ENCODE data around the gene RSPH1. TPM values are rescaled to one million over a fixed set of nuclear protein-coding genes. Genes with fewer than 3 reads are reported as not detected.
A peak's percentile ranks its signal among the peaks of the same experiment; 100 is the strongest.

The RSPH1 gene
- total RNA-seq, 3 donors from 2014 or later: not detected

GRCh38 chr21:42439284-42440186 is 56.5 kb downstream of the RSPH1 start:
- DNase-seq (peak; percentile 46), ATAC-seq (peak; percentile 75 to 81)
- H3K4me1 Mint-ChIP-seq (ENCODE audit: low read depth): peaks cover 48% of the 10 kb centered on the region
- peaks cover 73% of the 10 kb centered on the region for H3K36me3 Mint-ChIP-seq (ENCODE audit: insufficient read depth)
- no peaks in the 10 kb centered on the region for H3K27me3 Mint-ChIP-seq (ENCODE audit: low read depth)
- H3K4me3 Mint-ChIP-seq: peak overlapping the region; percentile 6
- H3K9me3 Mint-ChIP-seq: no peaks in the 10 kb centered on the region

GRCh38 chr21:42438316-42439205 is 57.5 kb downstream of the RSPH1 start:
- no peak overlapping the region for H3K4me3 Mint-ChIP-seq
- DNase-seq (no peak), ATAC-seq (no peak)
- H3K9me3 Mint-ChIP-seq: no peaks in the 10 kb centered on the region
- peaks cover 55% of the 10 kb centered on the region for H3K4me1 Mint-ChIP-seq (ENCODE audit: low read depth)
- H3K36me3 Mint-ChIP-seq (ENCODE audit: insufficient read depth): peaks cover 80% of the 10 kb centered on the region
- H3K27me3 Mint-ChIP-seq (ENCODE audit: low read depth): no peaks in the 10 kb centered on the region

- Mint-ChIP-seq H3K4me1 (ENCODE audit: low read depth) (peaks cover 59% of the 10 kb centered on the region), H3K9me3 (no peaks in the 10 kb centered on the region), H3K36me3 (ENCODE audit: insufficient read depth) (peaks cover 82% of the 10 kb centered on the region), H3K4me3 (no peak overlapping the region), H3K27me3 (ENCODE audit: low read depth) (no peaks in the 10 kb centered on the region)
- no peak for ATAC-seq
- no peak for DNase-seq
Observed at GRCh38 chr21:42437786-42438185, 58.2 kb downstream of the RSPH1 start.

- peaks cover 59% of the 10 kb centered on the region for H3K4me1 Mint-ChIP-seq (ENCODE audit: low read depth)
Observed at GRCh38 chr21:42436914-42437313, 59.1 kb downstream of the RSPH1 start.

GRCh38 chr21:42435833-42436232 is 60.2 kb downstream of the RSPH1 start:
- peaks cover 55% of the 10 kb centered on the region for H3K4me1 Mint-ChIP-seq (ENCODE audit: low read depth)
- H3K4me3 Mint-ChIP-seq: no peak overlapping the region
- peaks cover 85% of the 10 kb centered on the region for H3K36me3 Mint-ChIP-seq (ENCODE audit: insufficient read depth)
- DNase-seq (no peak), ATAC-seq (no peak)
- no peaks in the 10 kb centered on the region for H3K27me3 Mint-ChIP-seq (ENCODE audit: low read depth)
- peaks cover 4% of the 10 kb centered on the region for H3K9me3 Mint-ChIP-seq

More at GRCh38 chr21:42436914-42437313, 59.1 kb downstream of the RSPH1 start:
- DNase-seq (no peak), ATAC-seq (no peak)
- Mint-ChIP-seq H3K36me3 (ENCODE audit: insufficient read depth) (peaks cover 82% of the 10 kb centered on the region), H3K27me3 (ENCODE audit: low read depth) (no peaks in the 10 kb centered on the region), H3K4me3 (no peak overlapping the region), H3K9me3 (peaks cover 4% of the 10 kb centered on the region)

- Mint-ChIP-seq H3K9me3 (peaks cover 4% of the 10 kb centered on the region), H3K36me3 (ENCODE audit: insufficient read depth) (peaks cover 81% of the 10 kb centered on the region), H3K27me3 (ENCODE audit: low read depth) (no peaks in the 10 kb centered on the region), H3K4me1 (ENCODE audit: low read depth) (peaks cover 51% of the 10 kb centered on the region), H3K4me3 (no peak overlapping the region)
- no peak for DNase-seq
- no peak for ATAC-seq
Observed at GRCh38 chr21:42435401-42435800, 60.6 kb downstream of the RSPH1 start.

GRCh38 chr21:42434884-42435283 is 61.1 kb downstream of the RSPH1 start:
- peaks cover 4% of the 10 kb centered on the region for H3K9me3 Mint-ChIP-seq
- ATAC-seq (no peak), DNase-seq (no peak)
- H3K27me3 Mint-ChIP-seq (ENCODE audit: low read depth): no peaks in the 10 kb centered on the region
- peaks cover 45% of the 10 kb centered on the region for H3K4me1 Mint-ChIP-seq (ENCODE audit: low read depth)
- H3K4me3 Mint-ChIP-seq: no peak overlapping the region
- H3K36me3 Mint-ChIP-seq (ENCODE audit: insufficient read depth): peaks cover 77% of the 10 kb centered on the region

- Mint-ChIP-seq H3K27me3 (ENCODE audit: low read depth) (no peaks in the 10 kb centered on the region), H3K9me3 (peaks cover 4% of the 10 kb centered on the region), H3K4me1 (ENCODE audit: low read depth) (peaks cover 37% of the 10 kb centered on the region), H3K4me3 (no peak overlapping the region), H3K36me3 (ENCODE audit: insufficient read depth) (peaks cover 72% of the 10 kb centered on the region)
- ATAC-seq (no peak), DNase-seq (no peak)
Observed at GRCh38 chr21:42433946-42434551, 62.0 kb downstream of the RSPH1 start.

GRCh38 chr21:42432695-42433094 is 63.3 kb downstream of the RSPH1 start:
- Mint-ChIP-seq H3K4me1 (ENCODE audit: low read depth) (peaks cover 29% of the 10 kb centered on the region), H3K27me3 (ENCODE audit: low read depth) (no peaks in the 10 kb centered on the region), H3K4me3 (no peak overlapping the region), H3K9me3 (peaks cover 4% of the 10 kb centered on the region), H3K36me3 (ENCODE audit: insufficient read depth) (peaks cover 68% of the 10 kb centered on the region)
- DNase-seq (no peak), ATAC-seq (no peak)

GRCh38 chr21:42431196-42431595 is 64.8 kb downstream of the RSPH1 start:
- Mint-ChIP-seq H3K4me1 (ENCODE audit: low read depth) (peaks cover 33% of the 10 kb centered on the region), H3K9me3 (peaks cover 4% of the 10 kb centered on the region), H3K36me3 (ENCODE audit: insufficient read depth) (peaks cover 63% of the 10 kb centered on the region), H3K27me3 (ENCODE audit: low read depth) (no peaks in the 10 kb centered on the region), H3K4me3 (no peak overlapping the region)
- ATAC-seq (no peak), DNase-seq (no peak)

- H3K4me1 Mint-ChIP-seq (ENCODE audit: low read depth): peaks cover 39% of the 10 kb centered on the region
- DNase-seq (no peak), ATAC-seq (no peak)
- H3K9me3 Mint-ChIP-seq: peaks cover 4% of the 10 kb centered on the region
- no peaks in the 10 kb centered on the region for H3K27me3 Mint-ChIP-seq (ENCODE audit: low read depth)
- no peak overlapping the region for H3K4me3 Mint-ChIP-seq
- H3K36me3 Mint-ChIP-seq (ENCODE audit: insufficient read depth): peaks cover 62% of the 10 kb centered on the region
Observed at GRCh38 chr21:42430521-42430920, 65.5 kb downstream of the RSPH1 start.

- Mint-ChIP-seq H3K36me3 (ENCODE audit: insufficient read depth) (peaks cover 60% of the 10 kb centered on the region), H3K27me3 (ENCODE audit: low read depth) (no peaks in the 10 kb centered on the region), H3K4me3 (no peak overlapping the region), H3K4me1 (ENCODE audit: low read depth) (peaks cover 41% of the 10 kb centered on the region), H3K9me3 (peaks cover 4% of the 10 kb centered on the region)
- DNase-seq: no peak
- ATAC-seq: no peak
Observed at GRCh38 chr21:42429856-42430255, 66.2 kb downstream of the RSPH1 start.

GRCh38 chr21:42429021-42429420 is 67.0 kb downstream of the RSPH1 start:
- ATAC-seq: no peak
- Mint-ChIP-seq H3K36me3 (ENCODE audit: insufficient read depth) (peaks cover 54% of the 10 kb centered on the region), H3K9me3 (peaks cover 4% of the 10 kb centered on the region), H3K4me3 (no peak overlapping the region), H3K4me1 (ENCODE audit: low read depth) (peaks cover 41% of the 10 kb centered on the region), H3K27me3 (ENCODE audit: low read depth) (no peaks in the 10 kb centered on the region)
- no peak for DNase-seq

GRCh38 chr21:42427809-42428419 is 68.1 kb downstream of the RSPH1 start:
- Mint-ChIP-seq H3K4me3 (no peak overlapping the region), H3K4me1 (ENCODE audit: low read depth) (peaks cover 46% of the 10 kb centered on the region), H3K36me3 (ENCODE audit: insufficient read depth) (peaks cover 53% of the 10 kb centered on the region), H3K9me3 (peaks cover 4% of the 10 kb centered on the region), H3K27me3 (ENCODE audit: low read depth) (no peaks in the 10 kb centered on the region)
- DNase-seq (no peak), ATAC-seq (no peak)

Measured in activated T-cell treated with anti-CD3 and anti-CD28 coated beads, Interleukin-2, amount 50 U/mL, for 4 hours (primary cell).